Osteocyte (in vitro differentiated cells): ENCODE data around the gene MEF2D. TPM values are rescaled to one million over a fixed set of nuclear protein-coding genes. Genes with fewer than 3 reads are reported as not detected.

Experiments
- DNase-seq: peaks from one replicate; pipeline ENCODE4 v3.0.0; 2021; ENCODE audit warnings: mixed read lengths; ENCODE audit not compliant: unreplicated experiment; ENCODE audit errors: extremely low spot score
- H3K27ac Mint-ChIP-seq: one replicate; pipeline ENCODE4 v1.8.0; 2021; ENCODE audit warnings: mild to moderate bottlenecking, mixed read lengths; ENCODE audit not compliant: unreplicated experiment
- H3K27me3 Mint-ChIP-seq: one replicate; pipeline ENCODE4 v1.8.0; 2021; ENCODE audit warnings: mixed read lengths; ENCODE audit not compliant: unreplicated experiment
- H3K36me3 Mint-ChIP-seq: one replicate; pipeline ENCODE4 v1.8.0; 2021; ENCODE audit warnings: mixed read lengths; ENCODE audit not compliant: unreplicated experiment
- H3K4me1 Mint-ChIP-seq: one replicate; pipeline ENCODE4 v1.8.0; 2021; ENCODE audit warnings: mixed read lengths; ENCODE audit not compliant: unreplicated experiment
- H3K4me3 Mint-ChIP-seq: one replicate; pipeline ENCODE4 v1.8.0; 2021; ENCODE audit warnings: mild to moderate bottlenecking, moderate library complexity, mixed read lengths; ENCODE audit not compliant: unreplicated experiment
- H3K9me3 Mint-ChIP-seq: one replicate; pipeline ENCODE4 v1.8.0; 2021; ENCODE audit warnings: mixed read lengths; ENCODE audit not compliant: unreplicated experiment
- total RNA-seq: library from RNA; stranded (reverse); gene quantifications from 2 replicates; pipeline ENCODE4 v1.2.1, GENCODE V29; 2021
- TF ChIP-seq, protein P1 (sequence below): fragments of 200-600 bp; sonication (generic); IDR thresholded peaks from 2 replicates; pipeline ENCODE4 v1.5.0; 2021; ENCODE audit warnings: antibody characterized with exemption, mild to moderate bottlenecking, moderate library complexity

Gene MEF2D
- total RNA-seq, 1 donor from 2014 or later: 45.8 TPM

DNA sequence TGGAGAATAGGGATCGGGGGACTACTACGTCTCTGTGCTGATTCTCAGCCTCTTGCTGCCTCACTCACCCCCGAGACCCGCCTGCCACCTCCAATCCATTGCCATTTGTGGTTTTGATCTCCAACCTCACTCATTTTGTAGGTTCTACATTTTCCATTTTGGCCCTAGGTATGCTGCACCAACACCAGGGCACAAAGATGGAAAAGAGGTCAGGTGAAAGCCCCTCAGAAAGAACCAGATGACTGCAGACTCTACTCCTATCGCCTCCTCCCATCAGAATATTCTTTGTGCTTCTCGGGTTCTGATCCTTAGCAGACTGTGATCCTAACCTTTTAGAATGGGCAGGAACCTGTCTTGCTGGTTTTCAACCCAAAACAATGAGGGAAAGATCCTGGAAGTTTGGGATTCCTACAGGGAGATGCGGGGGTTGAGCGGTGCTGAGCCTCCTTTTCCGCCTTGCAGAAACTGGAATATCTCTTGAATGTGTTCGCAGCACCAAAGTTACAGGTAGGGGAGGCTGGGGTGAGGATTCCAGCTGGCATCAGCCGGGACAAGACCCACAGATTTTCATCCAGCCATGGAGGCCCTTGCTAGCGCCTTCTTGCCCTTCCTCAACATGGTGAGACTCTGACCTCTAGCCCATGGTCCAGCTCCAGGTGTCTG lies 78.5 kb downstream of the MEF2D start:
- Mint-ChIP-seq H3K36me3 (no peaks in the 10 kb centered on the region), H3K4me3 (peak overlapping the region; percentile 33), H3K9me3 (no peaks in the 10 kb centered on the region), H3K4me1 (peaks cover 16% of the 10 kb centered on the region), H3K27ac (no peak overlapping the region), H3K27me3 (peaks cover 96% of the 10 kb centered on the region)
- TF ChIP-seq, protein P1, sequence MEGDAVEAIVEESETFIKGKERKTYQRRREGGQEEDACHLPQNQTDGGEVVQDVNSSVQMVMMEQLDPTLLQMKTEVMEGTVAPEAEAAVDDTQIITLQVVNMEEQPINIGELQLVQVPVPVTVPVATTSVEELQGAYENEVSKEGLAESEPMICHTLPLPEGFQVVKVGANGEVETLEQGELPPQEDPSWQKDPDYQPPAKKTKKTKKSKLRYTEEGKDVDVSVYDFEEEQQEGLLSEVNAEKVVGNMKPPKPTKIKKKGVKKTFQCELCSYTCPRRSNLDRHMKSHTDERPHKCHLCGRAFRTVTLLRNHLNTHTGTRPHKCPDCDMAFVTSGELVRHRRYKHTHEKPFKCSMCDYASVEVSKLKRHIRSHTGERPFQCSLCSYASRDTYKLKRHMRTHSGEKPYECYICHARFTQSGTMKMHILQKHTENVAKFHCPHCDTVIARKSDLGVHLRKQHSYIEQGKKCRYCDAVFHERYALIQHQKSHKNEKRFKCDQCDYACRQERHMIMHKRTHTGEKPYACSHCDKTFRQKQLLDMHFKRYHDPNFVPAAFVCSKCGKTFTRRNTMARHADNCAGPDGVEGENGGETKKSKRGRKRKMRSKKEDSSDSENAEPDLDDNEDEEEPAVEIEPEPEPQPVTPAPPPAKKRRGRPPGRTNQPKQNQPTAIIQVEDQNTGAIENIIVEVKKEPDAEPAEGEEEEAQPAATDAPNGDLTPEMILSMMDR: no peak
- no peak for DNase-seq

DNA sequence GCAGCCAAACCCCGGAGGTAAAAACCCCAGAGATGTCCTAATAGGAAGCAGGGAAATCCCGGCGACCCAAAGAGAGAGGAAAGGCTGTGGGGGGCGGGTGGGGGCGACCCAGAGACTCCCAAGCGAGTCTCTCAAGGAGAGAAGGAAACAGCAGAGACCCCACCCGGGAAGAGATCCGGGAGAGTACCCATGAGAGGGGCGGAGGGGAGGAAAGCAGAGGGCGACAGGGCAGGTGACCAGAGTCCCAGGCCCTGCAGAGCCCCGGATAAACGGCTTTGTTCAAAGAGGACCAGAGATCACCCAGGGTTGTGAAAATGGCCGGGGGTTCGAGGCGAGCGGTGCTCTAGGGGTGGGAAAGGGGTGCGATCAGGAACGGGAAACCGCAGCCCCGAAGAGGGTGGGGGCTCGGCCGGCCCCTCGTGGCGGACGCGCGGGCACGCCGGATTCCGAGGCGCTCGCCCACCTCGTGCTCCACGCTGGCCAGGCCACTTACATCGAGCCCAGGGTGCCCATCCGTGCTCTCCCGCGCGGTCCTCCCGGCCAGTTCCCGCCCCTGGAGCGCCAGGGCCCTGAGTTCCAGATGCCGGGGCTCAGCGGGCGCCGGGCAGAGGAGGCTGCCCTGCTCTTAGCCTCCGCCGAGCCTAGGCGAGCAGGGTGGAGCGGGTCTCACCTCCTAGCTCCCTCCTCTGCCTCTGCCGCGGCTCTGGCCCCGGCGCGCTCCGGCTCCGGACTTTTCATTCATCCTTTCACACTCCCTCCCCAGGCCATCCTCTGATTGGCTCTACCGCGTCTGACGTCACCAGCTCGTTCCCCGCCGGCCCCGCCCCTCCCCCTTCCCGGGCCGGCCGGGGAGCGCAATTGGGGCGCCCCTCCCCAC lies 79.3 kb downstream of the MEF2D start:
- Mint-ChIP-seq H3K27ac (no peak overlapping the region), H3K36me3 (no peaks in the 10 kb centered on the region), H3K4me3 (peak overlapping the region; percentile 64), H3K9me3 (no peaks in the 10 kb centered on the region), H3K27me3 (peaks cover 96% of the 10 kb centered on the region), H3K4me1 (peaks cover 16% of the 10 kb centered on the region)
- TF ChIP-seq, protein P1: no peak
- DNase-seq: no peak

DNA sequence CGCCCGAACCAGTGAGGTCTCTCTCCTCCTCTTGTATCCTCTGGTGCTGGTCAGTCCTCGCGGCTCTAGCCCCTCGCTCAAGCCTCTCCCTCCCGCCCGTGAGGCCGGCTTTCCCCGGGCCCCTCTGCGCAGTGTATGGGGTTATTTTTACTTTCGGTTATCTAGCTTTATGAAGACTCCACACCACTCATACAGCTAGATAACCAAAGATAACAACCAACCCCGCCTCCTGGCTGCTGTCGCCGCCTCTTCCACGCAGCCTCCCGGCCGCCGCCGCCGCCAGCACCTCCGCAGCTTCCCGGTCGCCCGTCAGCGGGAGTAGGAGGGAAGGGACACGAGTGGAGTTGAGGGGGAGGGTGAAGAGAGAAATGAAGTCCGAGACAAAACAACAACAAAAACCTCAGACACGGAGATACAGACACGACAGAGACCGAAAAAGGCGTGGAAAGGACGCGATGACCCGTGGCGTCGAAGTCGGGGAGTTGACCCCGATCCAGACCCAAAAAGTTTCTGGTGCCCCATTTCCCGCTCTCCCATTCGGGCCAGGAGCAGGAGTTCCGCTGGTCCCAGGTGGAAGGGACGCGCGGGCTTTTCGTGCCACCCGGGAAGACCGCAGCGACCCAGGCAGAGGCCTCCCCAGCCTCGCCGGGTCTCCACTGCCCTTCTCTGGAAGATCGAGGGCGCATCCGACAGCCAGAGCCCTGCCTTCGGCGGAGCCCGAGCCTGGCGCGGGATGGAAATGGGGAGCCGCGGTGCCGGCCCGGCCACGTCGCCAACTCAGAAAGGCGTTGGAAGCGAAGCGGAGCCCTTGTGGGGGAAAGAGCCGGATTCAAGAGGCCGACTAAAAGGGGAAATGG lies 80.1 kb downstream of the MEF2D start:
- TF ChIP-seq, protein P1: no peak
- Mint-ChIP-seq H3K27ac (no peak overlapping the region), H3K4me1 (peaks cover 16% of the 10 kb centered on the region), H3K9me3 (no peaks in the 10 kb centered on the region), H3K36me3 (no peaks in the 10 kb centered on the region), H3K27me3 (peaks cover 96% of the 10 kb centered on the region), H3K4me3 (peak overlapping the region; percentile 64)
- DNase-seq: no peak

DNA sequence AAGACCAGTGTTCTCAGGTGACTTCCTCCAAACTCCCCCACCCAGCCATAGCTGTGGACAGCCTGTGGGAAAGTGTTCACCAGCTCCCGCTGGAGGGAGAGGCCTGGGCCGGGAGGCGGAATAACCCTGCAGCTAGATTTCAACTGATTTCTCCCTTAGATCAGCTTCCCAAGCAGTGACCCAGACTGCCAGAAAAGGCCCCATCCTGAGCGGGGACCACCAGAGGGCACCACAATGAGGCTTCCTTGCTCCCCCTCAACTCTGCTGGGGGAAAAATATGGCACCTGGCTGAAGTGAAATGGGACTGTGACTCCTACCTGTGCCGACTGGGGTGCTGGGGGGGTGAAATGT lies 80.7 kb downstream of the MEF2D start:
- no peaks in the 10 kb centered on the region for H3K9me3 Mint-ChIP-seq

More for the DNA sequence above, 80.7 kb downstream of the MEF2D start:
- DNase-seq: no peak
- Mint-ChIP-seq H3K4me3 (no peak overlapping the region), H3K27me3 (peaks cover 96% of the 10 kb centered on the region), H3K4me1 (peaks cover 16% of the 10 kb centered on the region), H3K36me3 (no peaks in the 10 kb centered on the region), H3K27ac (no peak overlapping the region)
- TF ChIP-seq, protein P1: no peak
